ENCODE results near the gene PLBD1.
A peak's percentile ranks its signal among the peaks of the same experiment; 100 is the strongest.

Gene PLBD1

GRCh38 chr12:14567351-14568162, at the start of gene PLBD1:
Gene PLBD1 (minus strand): TSS chr12:14567883. CDS start chr12:14567696, 187 bp downstream.
- peak; percentile 62 for DNase-seq

- no peak for DNase-seq
Measured at GRCh38 chr12:14614704-14615121, 47.0 kb upstream of the PLBD1 start.

GRCh38 chr12:14613718-14614117, 46.0 kb upstream of the PLBD1 start:
- no peak for DNase-seq

- no peak for DNase-seq
Measured at GRCh38 chr12:14612898-14613445, 45.3 kb upstream of the PLBD1 start.

- DNase-seq, result no peak
Measured at GRCh38 chr12:14612250-14612649, 44.6 kb upstream of the PLBD1 start.

- DNase-seq, result no peak
Measured at GRCh38 chr12:14611640-14612203, 44.0 kb upstream of the PLBD1 start.

GRCh38 chr12:14607568-14607967, 39.9 kb upstream of the PLBD1 start:
- DNase-seq, result no peak

- DNase-seq, result no peak
Measured at GRCh38 chr12:14605401-14605989, 37.8 kb upstream of the PLBD1 start.

GRCh38 chr12:14601692-14602478, 34.2 kb upstream of the PLBD1 start:
- no peak for DNase-seq

GRCh38 chr12:14597480-14597879, 29.8 kb upstream of the PLBD1 start:
- DNase-seq, result no peak

GRCh38 chr12:14591719-14592118, 24.0 kb upstream of the PLBD1 start:
- no peak for DNase-seq

GRCh38 chr12:14589169-14590004, 21.7 kb upstream of the PLBD1 start:
- DNase-seq, result no peak

GRCh38 chr12:14588571-14588970, 20.9 kb upstream of the PLBD1 start:
- no peak for DNase-seq

GRCh38 chr12:14578646-14579045, 11.0 kb upstream of the PLBD1 start:
- DNase-seq, result no peak

- no peak for DNase-seq
Measured at GRCh38 chr12:14577344-14577743, 9.7 kb upstream of the PLBD1 start.

GRCh38 chr12:14576896-14577295, 9.2 kb upstream of the PLBD1 start:
- DNase-seq, result no peak

GRCh38 chr12:14575585-14575984, 7.9 kb upstream of the PLBD1 start:
- no peak for DNase-seq

GRCh38 chr12:14573118-14573517, 5.4 kb upstream of the PLBD1 start:
- DNase-seq, result no peak

- no peak for DNase-seq
Measured at GRCh38 chr12:14572401-14572800, 4.7 kb upstream of the PLBD1 start.

- no peak for DNase-seq
Measured at GRCh38 chr12:14571779-14572178, 4.1 kb upstream of the PLBD1 start.

- no peak for DNase-seq
Measured at GRCh38 chr12:14570231-14570630, 2.5 kb upstream of the PLBD1 start.

GRCh38 chr12:14564336-14564959, 3.2 kb downstream of the PLBD1 start:
- no peak for DNase-seq
